Type B pancreatic cell (in vitro differentiated cells): ENCODE data around the gene NIM1K. TPM values are rescaled to one million over a fixed set of nuclear protein-coding genes. Genes with fewer than 3 reads are reported as not detected.

ENCODE experiments used
- DNase-seq: peaks from one replicate; pipeline ENCODE4 v3.0.0; 2021; ENCODE audit warnings: mixed read lengths; ENCODE audit not compliant: unreplicated experiment; ENCODE audit errors: extremely low spot score
- H3K27ac Mint-ChIP-seq: 2 replicates; pipeline ENCODE4 v1.8.0; 2021; ENCODE audit warnings: mild to moderate bottlenecking, mixed read lengths
- H3K27me3 Mint-ChIP-seq: 2 replicates; pipeline ENCODE4 v1.8.0; 2021; ENCODE audit warnings: mixed read lengths
- H3K36me3 Mint-ChIP-seq: 2 replicates; pipeline ENCODE4 v1.8.0; 2021; ENCODE audit warnings: mixed read lengths
- H3K4me1 Mint-ChIP-seq: one replicate; pipeline ENCODE4 v1.8.0; 2021; ENCODE audit warnings: mixed read lengths; ENCODE audit not compliant: unreplicated experiment
- H3K4me3 Mint-ChIP-seq: 2 replicates; pipeline ENCODE4 v1.8.0; 2021; ENCODE audit warnings: mild to moderate bottlenecking, mixed read lengths
- H3K9me3 Mint-ChIP-seq: 2 replicates; pipeline ENCODE4 v1.8.0; 2021; ENCODE audit warnings: mixed read lengths
- CTCF ChIP-seq: fragments of 200-600 bp; sonication (generic); conservative IDR thresholded peaks from 2 replicates; pipeline ENCODE4 v1.5.0; 2021; ENCODE audit warnings: antibody characterized with exemption, mild to moderate bottlenecking
- total RNA-seq: library from RNA; stranded (reverse); gene quantifications from 2 replicates; pipeline ENCODE4 v1.2.1, GENCODE V29; 2021; ENCODE audit warnings: low replicate concordance

The NIM1K gene
- total RNA-seq, 1 donor from 2014 or later = 0.43 TPM

DNA sequence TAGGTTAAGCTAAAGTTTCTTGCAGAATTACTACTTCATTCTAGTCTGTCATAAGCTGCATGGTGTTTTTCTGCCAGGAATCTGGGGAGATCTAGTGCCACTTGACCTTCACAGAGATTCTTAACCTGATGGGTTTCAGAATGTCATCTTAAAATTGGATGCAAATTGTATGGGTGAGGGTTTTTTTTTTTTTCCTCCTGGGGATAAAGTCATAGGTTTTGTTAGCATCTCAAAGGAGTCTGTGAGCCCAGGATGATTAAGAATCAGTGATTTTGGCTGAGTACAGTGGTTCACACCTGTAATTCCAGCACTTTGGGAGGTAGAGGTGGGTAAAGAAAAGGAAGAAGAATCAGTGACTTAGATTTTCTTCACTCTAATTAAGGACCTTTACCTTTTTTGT lies 51.2 kb downstream of the NIM1K start:
- no peak overlapping the region for H3K27ac Mint-ChIP-seq
- no peaks in the 10 kb centered on the region for H3K9me3 Mint-ChIP-seq
- H3K4me3 Mint-ChIP-seq = no peak overlapping the region
- H3K36me3 Mint-ChIP-seq = no peaks in the 10 kb centered on the region
- no peak for DNase-seq
- no peak for TF ChIP-seq CTCF
- H3K4me1 Mint-ChIP-seq = no peaks in the 10 kb centered on the region
- peaks cover 18% of the 10 kb centered on the region for H3K27me3 Mint-ChIP-seq

DNA sequence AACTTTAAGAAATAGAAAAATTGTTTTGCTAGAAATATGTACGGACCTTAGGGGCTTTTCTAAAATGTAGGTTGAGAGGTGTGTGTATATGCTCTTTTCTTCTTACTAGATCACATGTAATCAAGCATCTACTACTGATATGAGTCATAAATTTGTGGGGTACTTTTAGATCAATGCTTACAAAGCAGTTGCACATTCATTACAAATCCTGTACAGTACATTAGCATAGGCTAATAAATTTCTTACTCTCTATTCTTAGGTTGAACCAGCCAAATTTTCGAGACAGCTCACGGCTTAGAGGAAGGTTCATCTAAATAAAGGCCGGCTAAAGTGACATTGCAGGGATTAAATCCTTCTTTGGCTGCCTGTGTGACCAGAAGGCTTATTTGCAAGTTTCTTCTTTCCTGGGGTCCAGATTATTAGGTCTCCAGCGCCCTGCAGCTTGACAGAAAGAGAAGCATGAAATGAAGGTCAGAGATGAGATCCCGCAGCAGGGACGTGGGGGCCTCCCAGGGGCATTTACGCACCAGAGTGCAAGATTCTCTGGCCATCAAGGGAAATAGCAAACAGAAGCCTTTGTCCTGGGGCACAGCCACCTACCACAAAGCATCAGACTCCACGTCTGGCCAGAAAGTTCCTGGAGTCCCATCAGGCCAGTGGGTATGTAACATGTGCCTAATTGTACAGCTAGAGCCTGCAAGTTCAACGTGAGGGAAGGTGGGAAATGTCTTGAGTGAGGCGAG lies 53.0 kb downstream of the NIM1K start:
- H3K4me3 Mint-ChIP-seq = no peak overlapping the region
- H3K27me3 Mint-ChIP-seq = peaks cover 20% of the 10 kb centered on the region
- no peaks in the 10 kb centered on the region for H3K36me3 Mint-ChIP-seq
- TF ChIP-seq CTCF = no peak
- H3K27ac Mint-ChIP-seq = no peak overlapping the region
- H3K9me3 Mint-ChIP-seq = no peaks in the 10 kb centered on the region
- no peaks in the 10 kb centered on the region for H3K4me1 Mint-ChIP-seq
- DNase-seq = no peak

DNA sequence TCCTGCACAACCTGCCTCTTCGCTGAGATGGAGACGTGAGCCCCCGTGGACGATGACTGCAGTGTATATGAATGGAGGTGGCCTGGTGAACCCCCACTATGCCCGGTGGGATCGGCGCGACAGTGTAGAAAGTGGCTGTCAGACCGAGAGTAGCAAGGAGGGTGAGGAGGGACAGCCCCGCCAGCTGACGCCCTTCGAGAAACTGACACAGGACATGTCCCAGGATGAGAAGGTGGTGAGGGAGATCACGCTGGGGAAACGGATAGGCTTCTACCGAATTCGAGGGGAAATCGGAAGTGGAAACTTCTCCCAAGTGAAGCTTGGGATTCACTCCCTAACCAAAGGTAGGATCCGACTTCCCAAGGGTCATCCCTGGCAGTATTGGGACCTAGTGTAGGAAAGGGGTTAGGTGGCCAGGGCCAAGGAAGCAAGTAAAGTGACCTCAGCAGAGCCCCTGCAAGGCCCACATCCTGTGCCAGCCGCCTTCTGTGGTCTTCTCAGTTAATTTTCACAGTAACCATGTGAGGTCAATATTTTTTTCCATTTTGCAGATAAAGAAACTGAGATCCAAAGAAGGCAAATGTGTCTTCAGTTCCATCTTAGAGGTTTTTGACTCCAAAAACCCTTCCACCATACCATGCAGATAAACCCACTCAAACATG lies 53.8 kb downstream of the NIM1K start:
- Mint-ChIP-seq H3K36me3 (no peaks in the 10 kb centered on the region), H3K27me3 (peaks cover 22% of the 10 kb centered on the region), H3K4me3 (no peak overlapping the region), H3K9me3 (no peaks in the 10 kb centered on the region), H3K27ac (no peak overlapping the region), H3K4me1 (no peaks in the 10 kb centered on the region)
- no peak for TF ChIP-seq CTCF
- DNase-seq = no peak

- peaks cover 31% of the 10 kb centered on the region for H3K27me3 Mint-ChIP-seq
These were observed 59.7 kb downstream of the NIM1K start for GRCh38 chr5:43251754-43252153.

DNA sequence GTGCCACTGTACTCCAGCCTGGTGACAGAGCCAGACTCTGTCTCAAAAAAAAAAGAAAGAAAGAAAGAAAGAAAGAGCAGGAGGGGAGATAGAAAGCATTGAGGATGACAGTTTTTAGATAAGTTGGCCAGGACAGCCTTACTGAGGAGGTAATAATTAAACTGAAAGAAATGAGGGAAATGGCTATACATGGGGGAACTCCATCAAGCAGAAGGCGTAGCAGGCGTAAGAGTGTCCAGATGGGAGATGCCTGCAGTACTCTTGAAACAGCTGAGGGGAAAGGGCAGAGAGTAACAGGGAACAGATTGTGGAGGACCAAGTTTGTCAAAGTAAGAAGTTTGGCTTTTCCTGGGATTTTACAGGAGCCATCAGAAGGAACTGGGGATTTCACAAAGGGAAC lies 63.7 kb downstream of the NIM1K start:
- no peaks in the 10 kb centered on the region for H3K36me3 Mint-ChIP-seq
- H3K4me1 Mint-ChIP-seq = no peaks in the 10 kb centered on the region
- TF ChIP-seq CTCF = no peak

More at GRCh38 chr5:43251754-43252153, 59.7 kb downstream of the NIM1K start:
- no peak for DNase-seq
- no peak overlapping the region for H3K4me3 Mint-ChIP-seq
- TF ChIP-seq CTCF = no peak
- H3K27ac Mint-ChIP-seq = no peak overlapping the region
- no peaks in the 10 kb centered on the region for H3K36me3 Mint-ChIP-seq
- H3K4me1 Mint-ChIP-seq = no peaks in the 10 kb centered on the region
- H3K9me3 Mint-ChIP-seq = no peaks in the 10 kb centered on the region

More for the DNA sequence above, 63.7 kb downstream of the NIM1K start:
- peaks cover 24% of the 10 kb centered on the region for H3K27me3 Mint-ChIP-seq
- DNase-seq = no peak
- H3K4me3 Mint-ChIP-seq = no peak overlapping the region
- H3K27ac Mint-ChIP-seq = no peak overlapping the region
- no peaks in the 10 kb centered on the region for H3K9me3 Mint-ChIP-seq
